Urothelium cell line (cell line): ENCODE results near the gene NIPBL.
A peak's percentile ranks its signal among the peaks of the same experiment; 100 is the strongest.
"Not testable (repeated sequence)": the region's sequence is repeated elsewhere in the genome, so short reads cannot be mapped to it uniquely, and the experiment has no call there.

Source experiments
- DNase-seq: peaks from one replicate; pipeline ENCODE4 v3.0.0; 2011; ENCODE audit warnings: low spot score, mixed read lengths
- FAIRE-seq: peaks from 2 replicates; lab custom pipeline; 2011; peaks lifted over from hg19 to GRCh38; lab: Jason Lieb, UNC

NIPBL gene, protein sequence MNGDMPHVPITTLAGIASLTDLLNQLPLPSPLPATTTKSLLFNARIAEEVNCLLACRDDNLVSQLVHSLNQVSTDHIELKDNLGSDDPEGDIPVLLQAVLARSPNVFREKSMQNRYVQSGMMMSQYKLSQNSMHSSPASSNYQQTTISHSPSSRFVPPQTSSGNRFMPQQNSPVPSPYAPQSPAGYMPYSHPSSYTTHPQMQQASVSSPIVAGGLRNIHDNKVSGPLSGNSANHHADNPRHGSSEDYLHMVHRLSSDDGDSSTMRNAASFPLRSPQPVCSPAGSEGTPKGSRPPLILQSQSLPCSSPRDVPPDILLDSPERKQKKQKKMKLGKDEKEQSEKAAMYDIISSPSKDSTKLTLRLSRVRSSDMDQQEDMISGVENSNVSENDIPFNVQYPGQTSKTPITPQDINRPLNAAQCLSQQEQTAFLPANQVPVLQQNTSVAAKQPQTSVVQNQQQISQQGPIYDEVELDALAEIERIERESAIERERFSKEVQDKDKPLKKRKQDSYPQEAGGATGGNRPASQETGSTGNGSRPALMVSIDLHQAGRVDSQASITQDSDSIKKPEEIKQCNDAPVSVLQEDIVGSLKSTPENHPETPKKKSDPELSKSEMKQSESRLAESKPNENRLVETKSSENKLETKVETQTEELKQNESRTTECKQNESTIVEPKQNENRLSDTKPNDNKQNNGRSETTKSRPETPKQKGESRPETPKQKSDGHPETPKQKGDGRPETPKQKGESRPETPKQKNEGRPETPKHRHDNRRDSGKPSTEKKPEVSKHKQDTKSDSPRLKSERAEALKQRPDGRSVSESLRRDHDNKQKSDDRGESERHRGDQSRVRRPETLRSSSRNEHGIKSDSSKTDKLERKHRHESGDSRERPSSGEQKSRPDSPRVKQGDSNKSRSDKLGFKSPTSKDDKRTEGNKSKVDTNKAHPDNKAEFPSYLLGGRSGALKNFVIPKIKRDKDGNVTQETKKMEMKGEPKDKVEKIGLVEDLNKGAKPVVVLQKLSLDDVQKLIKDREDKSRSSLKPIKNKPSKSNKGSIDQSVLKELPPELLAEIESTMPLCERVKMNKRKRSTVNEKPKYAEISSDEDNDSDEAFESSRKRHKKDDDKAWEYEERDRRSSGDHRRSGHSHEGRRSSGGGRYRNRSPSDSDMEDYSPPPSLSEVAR (N-terminal part only)

DNA sequence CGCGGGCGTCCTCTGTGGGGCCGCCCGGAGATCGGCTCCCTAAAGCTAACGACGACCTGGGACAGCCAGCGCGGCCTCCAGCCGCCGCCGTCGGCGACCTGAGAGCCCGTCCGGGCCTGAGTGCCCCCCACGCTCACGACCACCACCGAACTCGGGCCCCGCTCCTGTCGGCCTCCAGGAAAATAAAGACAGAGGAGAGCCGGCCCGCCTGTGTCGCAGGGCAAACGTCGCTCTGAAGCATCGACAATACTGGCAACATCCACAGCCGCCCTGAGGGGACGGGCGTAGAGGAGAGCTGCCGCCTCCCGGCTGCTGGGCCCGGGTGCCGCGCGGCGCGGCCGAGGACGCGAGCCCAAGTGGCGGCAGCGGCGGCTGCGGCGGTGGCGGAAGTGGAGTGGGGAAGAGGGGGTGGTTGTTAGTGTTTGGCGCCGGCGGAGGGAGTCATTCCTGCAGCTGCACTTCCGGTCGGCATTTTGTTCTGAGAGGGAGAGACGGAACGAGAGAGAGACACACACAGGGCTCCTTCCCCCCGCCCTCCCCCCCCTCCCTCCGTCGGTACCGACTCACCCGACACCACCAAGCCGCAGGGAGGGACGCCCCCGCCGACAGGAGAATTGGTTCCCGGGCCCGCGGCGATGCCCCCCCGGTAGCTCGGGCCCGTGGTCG is at the start of gene NIPBL:
TSS of gene NIPBL (plus strand) at position 471 of the 666 bp plus-strand sequence. CDS start 76,928 bp downstream, outside the sequence.
- DNase-seq (peak; percentile 94), FAIRE-seq (peak; percentile 52)

DNA sequence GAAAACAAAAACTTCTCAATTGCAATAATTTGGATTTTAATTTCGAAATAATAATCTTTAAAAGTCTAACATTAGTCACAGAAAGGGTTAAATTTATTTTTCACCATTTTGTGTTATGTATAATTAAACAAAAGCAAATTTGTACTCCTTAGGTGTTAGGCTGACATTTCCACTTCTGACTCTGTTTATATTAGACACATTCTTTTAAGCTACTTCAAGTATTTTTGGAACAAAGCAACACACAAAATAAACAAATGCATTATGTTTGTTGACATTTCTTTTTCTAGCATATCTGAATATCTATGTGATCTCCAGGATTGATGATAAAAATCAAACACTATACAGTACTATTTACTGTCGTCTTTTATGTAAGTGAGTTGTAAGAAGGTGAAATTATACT is 44.3 kb upstream of the NIPBL start:
- FAIRE-seq, result no peak
- DNase-seq, result no peak

DNA sequence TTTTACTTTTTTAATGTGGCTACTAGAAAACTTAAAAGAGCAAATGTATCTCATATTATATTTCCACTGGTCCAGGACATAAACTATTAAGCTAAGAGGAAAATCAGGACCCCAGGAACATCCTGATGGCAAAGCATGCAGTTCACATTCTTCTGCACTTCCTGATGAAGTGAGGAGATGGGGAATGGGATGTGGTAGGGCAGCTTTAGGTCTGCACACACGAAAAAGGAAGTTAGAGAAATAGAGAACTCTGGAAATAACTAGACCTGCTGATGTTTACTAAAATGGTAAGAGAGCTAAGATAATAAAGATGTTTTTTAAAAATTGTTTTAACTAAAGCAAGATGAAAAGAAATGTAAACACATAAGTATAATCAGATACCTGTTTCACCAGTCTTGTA is 39.7 kb upstream of the NIPBL start:
- no peak for FAIRE-seq
- no peak for DNase-seq

DNA sequence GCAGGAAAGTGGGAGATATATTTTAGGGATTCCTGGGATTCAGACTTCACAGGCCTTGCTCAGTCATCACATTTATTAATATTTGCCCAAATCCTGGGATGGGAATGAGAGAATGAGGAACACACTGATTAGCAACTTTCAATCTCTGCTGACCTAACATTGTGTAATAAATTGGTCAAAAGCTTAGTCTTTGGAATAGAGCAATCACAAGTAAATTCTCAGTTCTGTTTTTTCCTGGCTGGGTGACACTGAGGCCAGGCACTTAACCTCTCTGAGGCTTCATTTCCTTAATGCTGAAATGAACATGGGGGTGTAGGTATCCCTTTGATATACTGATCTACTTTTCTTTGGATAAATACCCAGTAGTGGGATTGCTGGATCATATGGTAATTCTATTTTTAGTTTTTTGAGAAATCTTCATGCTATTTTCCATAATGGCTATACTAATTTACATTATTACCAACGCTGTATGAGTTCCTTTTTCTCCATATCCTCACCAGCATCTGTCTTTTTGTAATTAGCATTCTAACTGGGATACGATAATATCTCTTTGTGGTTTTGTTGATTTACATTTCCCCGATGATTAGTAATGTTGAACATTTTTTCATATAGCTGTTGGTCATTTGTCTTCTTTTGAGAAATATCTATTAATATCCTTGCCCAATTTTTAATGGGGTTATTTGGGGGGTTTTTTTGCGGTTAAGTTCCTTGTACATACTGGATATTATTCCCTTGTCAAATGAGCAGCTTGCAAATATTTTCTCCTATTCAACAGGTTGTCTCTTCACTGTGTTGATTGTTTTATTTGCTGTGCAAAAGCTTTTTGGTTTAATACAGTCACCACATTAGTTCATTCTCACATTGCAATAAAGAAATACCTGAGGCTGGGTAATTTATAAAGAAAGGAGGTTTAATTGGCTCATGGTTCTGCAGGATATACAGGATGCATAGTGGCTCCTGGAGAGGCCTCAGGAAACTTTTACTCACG is 36.8 kb upstream of the NIPBL start:
- no peak for DNase-seq
- no peak for FAIRE-seq

DNA sequence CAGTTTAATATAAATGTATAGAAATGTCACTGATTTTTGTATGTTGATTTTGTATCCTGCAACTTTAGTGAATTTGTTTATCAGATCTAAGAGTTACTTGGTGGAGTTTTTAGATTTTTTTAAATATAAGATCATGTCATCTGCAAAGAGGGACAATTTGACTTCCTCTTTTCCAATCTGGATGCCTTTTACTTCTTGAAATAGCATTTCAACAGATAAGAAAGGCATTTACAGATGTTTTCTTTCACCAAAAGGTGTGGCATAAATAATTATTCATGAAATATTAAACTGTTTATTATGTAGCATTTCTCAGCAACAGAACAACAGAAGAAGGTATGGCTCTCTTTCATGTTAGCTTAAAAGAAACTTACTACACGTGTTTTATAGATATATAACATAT is 34.9 kb upstream of the NIPBL start:
- no peak for DNase-seq

DNA sequence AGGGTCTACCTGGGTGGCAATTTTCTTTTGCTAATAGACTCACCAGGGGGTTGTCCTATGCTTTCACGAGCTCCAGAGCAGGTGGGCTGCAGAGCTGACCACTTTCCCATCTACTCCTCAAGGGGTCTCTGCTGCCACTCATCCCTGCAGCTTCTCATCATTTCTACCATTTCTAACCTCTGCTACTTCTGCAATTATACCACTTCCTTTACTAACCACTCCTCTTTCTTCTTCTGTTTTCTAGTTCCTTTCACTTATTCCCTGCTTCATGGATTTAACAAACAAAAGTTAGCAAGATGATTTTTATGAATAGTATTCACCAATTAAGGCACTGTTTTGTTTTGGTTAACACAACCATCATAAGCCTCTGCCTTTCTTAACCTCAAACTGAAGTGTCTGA is 34.5 kb upstream of the NIPBL start:
- FAIRE-seq (no peak), DNase-seq (no peak)

More for the DNA sequence above, 34.9 kb upstream of the NIPBL start:
- no peak for FAIRE-seq

DNA sequence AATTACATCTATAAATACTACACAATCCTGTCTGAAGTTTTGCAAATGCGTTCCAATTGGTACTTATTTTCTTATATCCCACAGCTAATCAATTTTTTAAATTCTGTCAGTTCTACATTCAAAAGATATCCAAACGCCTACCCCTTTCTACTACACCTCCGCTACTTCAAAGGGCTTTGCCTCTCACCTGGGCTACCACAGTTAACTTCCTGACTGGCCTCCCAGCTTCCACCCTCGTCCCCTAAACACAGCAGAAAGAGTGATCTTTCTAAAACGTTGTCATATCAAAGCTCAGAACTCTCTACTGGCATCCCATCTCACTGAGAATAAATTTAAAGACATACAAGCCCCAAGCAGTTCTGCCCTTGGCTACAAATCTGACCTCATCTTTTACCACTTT is 32.3 kb upstream of the NIPBL start:
- no peak for FAIRE-seq

DNA sequence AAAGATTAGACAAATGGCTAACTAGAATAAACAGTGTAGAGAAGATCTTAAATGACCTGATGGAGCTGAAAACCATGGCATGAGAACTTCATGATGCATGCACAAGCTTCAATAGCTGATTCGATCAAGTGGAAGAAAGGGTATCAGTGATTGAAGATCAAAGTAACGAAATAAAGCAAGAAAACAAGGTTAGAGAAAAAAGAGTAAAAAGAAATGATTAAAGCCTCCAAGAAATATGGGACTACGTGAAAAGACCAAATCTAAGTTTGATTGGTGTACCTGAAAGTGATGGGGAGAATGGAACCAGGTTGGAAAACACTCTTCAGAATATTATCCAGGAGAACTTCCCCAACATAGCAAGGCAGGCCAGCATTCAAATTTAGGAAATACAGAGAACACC is 28.0 kb upstream of the NIPBL start:
- not testable (repeated sequence) for DNase-seq, FAIRE-seq

More for the DNA sequence above, 32.3 kb upstream of the NIPBL start:
- no peak for DNase-seq

DNA sequence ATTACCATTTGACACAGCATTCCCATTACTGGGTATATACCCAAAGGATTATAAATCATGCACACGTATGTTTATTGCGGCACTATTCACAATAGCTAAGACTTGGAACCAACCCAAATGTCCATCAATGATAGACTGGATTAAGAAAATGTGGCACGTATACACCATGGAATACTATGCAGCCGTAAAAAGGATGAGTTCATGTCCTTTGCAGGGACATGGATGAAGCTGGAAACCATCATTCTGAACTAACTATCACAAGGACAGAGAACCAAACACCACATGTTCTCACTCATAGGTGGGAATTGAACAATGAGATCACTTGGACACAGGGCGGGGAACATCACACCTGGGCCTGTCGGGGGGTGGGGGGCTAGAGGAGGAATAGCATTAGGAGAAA is 23.7 kb upstream of the NIPBL start:
- not testable (repeated sequence) for DNase-seq, FAIRE-seq

DNA sequence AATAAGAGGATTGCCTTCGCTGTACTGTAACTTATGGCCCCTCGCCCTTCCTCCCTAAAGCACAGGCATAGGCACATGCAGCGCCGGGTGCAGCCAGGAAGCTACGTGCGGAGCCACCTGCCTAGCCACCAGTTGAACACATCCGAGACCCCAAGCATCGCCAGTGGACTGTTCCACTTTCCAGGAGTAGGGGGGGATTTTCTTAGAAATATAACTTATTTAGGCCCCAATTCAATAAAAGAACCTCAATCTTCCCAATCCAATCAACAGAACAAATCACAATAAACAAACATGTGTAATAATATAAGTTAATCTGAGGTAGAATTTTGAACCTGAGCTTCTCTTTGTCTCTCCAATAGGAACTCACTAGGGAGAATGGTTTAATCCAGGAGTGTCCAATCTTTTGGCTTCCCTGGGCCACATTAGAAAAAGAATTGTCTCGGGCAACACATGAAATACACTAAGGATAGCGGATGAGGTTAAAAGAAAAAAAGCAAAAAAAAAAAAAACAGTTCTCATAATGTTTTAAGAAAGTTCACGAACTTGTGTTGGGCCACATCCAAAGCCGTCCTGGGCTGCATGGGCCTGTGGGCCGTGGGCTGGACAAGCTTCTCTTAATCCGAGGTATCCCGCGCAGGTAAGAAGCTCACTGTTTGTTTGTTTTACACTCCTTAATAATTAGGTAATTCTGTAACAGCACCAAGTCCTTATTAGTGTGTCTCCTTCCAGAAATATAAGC is 22.0 kb upstream of the NIPBL start:
- FAIRE-seq, result no peak

DNA sequence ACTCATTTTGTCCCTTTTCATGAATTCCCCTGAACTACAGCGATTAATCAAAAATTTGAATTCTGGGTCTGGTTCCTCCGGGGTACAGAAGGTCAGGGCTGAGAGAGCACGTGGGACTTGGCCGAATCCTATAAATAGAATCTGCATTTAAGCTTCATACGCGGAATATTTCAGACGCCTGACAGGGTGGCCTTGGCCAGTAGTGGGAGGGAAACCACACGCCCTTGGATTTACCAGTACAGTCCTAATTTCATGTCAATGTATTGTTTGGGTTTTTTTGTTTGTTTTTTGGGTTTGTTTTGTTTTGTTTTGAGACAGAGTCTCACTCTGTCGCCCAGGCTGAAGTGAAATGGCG is 21.5 kb upstream of the NIPBL start:
- no peak for DNase-seq
- no peak for FAIRE-seq

More for the DNA sequence above, 22.0 kb upstream of the NIPBL start:
- no peak for DNase-seq

DNA sequence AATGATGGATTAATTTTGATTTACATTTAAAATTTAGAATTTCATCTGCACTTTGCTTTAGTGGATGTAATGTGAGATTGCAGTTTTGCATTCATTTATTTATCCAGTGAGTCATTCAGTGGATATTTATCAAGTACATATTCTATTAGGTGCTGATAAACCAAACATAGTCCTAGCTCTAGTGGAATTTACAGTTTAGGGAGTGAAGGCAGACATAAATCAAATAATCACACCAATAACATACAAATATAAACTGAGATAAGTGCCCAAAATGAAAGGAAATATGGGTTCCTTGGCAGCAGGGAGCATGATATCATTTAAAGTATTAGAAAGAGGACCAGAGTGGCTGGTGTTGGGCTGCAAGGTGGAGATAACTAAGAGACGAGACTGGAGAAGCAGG is 14.7 kb upstream of the NIPBL start:
- DNase-seq, result no peak

DNA sequence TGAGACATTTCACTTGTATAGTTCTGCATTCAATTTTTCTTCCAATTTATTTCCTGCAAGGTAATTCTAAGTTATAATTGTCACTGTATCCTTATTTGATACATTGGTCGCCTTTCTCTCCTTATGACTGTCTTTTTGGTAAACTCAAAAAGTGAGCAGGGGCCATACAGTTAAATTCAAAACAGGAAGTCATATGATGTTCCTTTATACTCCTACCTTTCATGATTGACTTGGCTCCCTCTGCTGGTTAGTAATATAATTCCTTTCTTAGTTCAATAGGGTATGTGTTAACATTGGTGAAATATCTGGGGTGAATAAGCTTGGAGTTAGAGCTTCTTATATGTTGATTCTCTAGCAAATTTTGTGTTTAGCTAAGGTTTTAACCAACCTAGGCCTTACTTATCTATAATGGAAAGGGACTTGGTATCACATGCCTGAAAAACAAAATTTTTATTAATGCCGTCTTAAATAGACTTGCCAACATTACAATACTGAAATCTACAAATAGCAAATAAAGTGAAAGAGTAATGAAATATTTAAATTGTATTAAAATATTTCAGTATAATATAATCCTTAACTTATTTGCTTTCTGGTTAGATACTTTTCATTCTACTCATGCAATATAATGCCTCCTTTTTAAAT is 6.0 kb upstream of the NIPBL start:
- peak; percentile 60 for DNase-seq

More for the DNA sequence above, 14.7 kb upstream of the NIPBL start:
- no peak for FAIRE-seq

DNA sequence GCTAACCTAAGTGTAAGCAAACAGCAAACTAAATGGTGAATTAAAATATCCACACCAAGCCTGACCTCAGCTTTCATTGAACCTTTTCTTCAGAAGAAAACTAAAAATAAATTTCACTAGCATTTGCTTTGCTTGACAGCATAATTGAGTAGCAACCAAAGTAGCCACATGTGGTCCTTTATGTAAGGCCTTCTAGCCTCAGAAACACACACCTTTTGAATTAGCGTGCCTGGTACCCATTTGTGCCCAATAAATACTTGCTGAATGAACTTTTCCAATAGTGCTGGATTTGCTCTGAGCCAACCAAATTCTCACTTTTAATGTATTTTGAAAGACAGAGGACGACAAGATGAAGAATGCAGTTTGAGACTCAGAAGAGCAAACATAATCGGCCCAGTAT is 2.1 kb upstream of the NIPBL start:
- no peak for DNase-seq

More for the DNA sequence above, 6.0 kb upstream of the NIPBL start:
- no peak for FAIRE-seq

DNA sequence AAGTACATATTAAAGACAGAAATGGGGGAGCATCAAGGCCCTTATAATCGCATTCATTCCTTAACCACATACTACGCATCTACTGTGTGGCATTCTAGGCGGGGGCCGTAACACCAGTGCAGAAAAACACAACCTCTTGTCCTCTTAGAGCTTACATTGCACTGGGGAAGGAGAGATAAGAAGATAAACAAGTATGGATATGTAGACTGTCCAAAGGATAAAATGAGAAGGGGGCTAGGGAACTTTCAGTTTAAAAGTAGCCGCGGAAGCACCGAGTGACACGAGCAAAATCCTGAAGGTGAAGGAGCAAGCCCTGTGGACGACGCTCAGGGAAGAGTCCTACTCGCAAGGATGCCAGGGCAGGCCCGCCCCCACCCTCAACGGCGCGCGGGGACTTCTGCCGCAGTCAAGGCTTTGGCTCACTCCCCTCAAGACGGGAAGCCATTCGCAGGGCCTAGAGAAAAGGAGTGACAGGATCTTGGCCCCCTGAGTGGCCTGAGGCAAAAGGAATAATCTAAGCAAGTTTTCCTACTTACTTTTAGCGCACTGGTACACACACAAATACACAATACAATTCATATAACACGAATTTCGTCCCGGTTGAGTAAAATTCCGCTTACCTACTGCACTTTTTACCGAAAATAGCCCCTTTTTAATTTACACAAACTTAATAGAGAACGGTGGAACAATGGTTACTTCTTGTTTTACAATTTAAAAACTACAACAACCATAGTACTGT is 1.3 kb upstream of the NIPBL start:
- no peak for FAIRE-seq
- DNase-seq, result peak; percentile 53

More for the DNA sequence above, 2.1 kb upstream of the NIPBL start:
- FAIRE-seq, result no peak

DNA sequence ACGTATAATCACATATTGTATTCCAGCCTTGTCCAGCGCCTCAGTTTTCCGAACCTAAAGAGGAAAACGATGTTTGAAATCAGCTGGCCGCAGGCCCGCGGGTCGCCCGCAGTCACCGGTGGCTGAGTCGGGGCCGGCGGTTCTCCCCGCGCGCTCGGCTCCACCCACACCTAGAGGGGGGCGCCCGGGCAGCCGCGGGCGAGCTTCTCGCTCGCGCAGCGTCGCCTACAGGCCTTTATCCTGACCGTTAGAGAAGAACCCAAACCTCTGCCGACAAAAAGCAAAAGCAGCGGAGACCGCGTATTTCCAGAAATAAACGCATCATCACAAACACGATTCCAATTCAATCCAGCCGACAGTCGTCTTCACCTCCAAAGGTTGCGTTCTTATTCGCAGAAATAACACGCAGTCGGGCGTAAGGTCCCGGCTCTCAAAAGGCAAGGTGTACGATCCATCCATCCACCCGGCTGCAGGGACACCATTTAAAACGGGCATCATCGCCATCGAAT is 725 bp upstream of the NIPBL start:
- peak; percentile 85 for DNase-seq
- FAIRE-seq, result no peak

DNA sequence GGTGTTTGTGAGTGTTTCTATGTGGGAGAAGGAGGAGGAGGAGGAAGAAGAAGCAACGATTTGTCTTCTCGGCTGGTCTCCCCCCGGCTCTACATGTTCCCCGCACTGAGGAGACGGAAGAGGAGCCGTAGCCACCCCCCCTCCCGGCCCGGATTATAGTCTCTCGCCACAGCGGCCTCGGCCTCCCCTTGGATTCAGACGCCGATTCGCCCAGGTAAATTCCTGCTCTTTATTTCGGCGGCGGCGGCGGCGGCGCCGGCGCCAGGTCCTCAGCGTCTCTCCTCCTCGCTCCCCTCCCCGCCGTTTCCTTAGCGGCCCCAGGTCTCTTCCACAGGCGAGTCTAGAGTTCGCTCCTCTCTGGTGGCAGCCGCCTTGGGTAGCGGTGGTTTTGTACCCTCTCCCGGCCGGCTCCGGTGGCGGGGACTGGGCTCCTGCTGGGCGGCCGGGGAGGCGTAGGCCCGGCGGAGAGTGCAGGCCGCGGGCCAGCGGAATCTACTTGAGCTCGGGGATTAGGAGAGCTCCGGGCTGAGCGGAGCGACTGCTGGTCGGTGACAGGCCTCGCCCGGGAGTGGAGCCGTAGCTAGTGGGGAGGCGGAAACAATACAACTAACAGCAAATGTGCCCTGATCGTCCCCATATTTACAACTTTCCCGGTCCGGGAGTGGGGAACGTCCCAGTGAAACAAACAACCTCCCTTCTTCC is 547 bp downstream of the NIPBL start:
- FAIRE-seq (no peak), DNase-seq (peak; percentile 42)
